OCI-LY3 (cell line): ENCODE results near the gene BTBD9.

ENCODE experiments used
- H2AFZ ChIP-seq: fragments of 200-600, 300-600 bp; shearing (Covaris generic); 2 replicates; pipeline ENCODE4 v1.6.0; 2014; ENCODE audit warnings: antibody characterized with exemption, low read depth, low read length
- H3K27ac ChIP-seq: fragments of 200-600, 300-600 bp; sonication (generic); 2 replicates; pipeline ENCODE4 v1.5.1; 2014; ENCODE audit warnings: mild to moderate bottlenecking, low read length, moderate library complexity, mixed read lengths
- H3K27me3 ChIP-seq: fragments of 200-600, 300-600 bp; sonication (generic); 2 replicates; pipeline ENCODE4 v1.6.1; 2014; ENCODE audit warnings: low read depth, low read length, mixed read lengths
- H3K36me3 ChIP-seq: fragments of 200-600, 300-600 bp; sonication (generic); replicated peaks from 2 replicates; pipeline ENCODE3; 2014; ENCODE audit warnings: low read depth, low read length, mixed read lengths
- H3K4me1 ChIP-seq: fragments of 300-600, 200-600 bp; sonication (generic); 2 replicates; pipeline ENCODE4 v1.6.1; 2014; ENCODE audit warnings: low read length, mixed read lengths
- H3K4me2 ChIP-seq: fragments of 200-600, 300-600 bp; sonication (generic); 2 replicates; pipeline ENCODE4 v1.6.1; 2014; ENCODE audit warnings: low read length, mixed read lengths
- H3K4me3 ChIP-seq: fragments of 300-600, 200-600 bp; sonication (generic); 2 replicates; pipeline ENCODE4 v1.5.1; 2014; ENCODE audit warnings: antibody characterized with exemption, mild to moderate bottlenecking, low read length, moderate library complexity
- H3K79me2 ChIP-seq: fragments of 300-600, 200-600 bp; shearing (Covaris generic); 2 replicates; pipeline ENCODE4 v1.6.1; 2014; ENCODE audit warnings: mild to moderate bottlenecking, low read length, mixed read lengths
- H3K9ac ChIP-seq: fragments of 300-600, 200-600 bp; shearing (Covaris generic); 2 replicates; pipeline ENCODE4 v1.6.0; 2014; ENCODE audit warnings: mild to moderate bottlenecking, low read length, moderate library complexity
- H3K9me3 ChIP-seq: fragments of 200-600, 300-600 bp; shearing (Covaris generic); 2 replicates; pipeline ENCODE4 v1.6.1; 2014; ENCODE audit warnings: low read length, mixed read lengths; ENCODE audit not compliant: insufficient read depth
- H4K20me1 ChIP-seq: fragments of 200-600, 300-600 bp; sonication (generic); 2 replicates; pipeline ENCODE4 v1.6.1; 2016; ENCODE audit warnings: low read length, mixed read lengths; ENCODE audit not compliant: insufficient read depth
- CTCF ChIP-seq: fragments of 200-600, 300-600 bp; sonication (generic); IDR thresholded peaks from 2 replicates; pipeline ENCODE4 v1.5.1; 2014; ENCODE audit warnings: antibody characterized with exemption, low read length, low read depth
- EZH2phosphoT487 ChIP-seq: fragments of 200-600 bp; shearing (Covaris generic); IDR thresholded peaks from 2 replicates; pipeline ENCODE4 v1.6.1; 2018; ENCODE audit warnings: antibody characterized with exemption, mixed run types, low read depth

BTBD9 gene

GRCh38 chr6:38375937-38376336, 263.8 kb downstream of the BTBD9 start:
- Histone ChIP-seq H3K4me1 (no peaks in the 10 kb centered on the region), H3K4me3 (no peak overlapping the region), H4K20me1 (no peaks in the 10 kb centered on the region), H3K4me2 (no peak overlapping the region), H3K36me3 (no peaks in the 10 kb centered on the region), H3K9ac (no peak overlapping the region), H3K27ac (no peak overlapping the region), H3K27me3 (no peaks in the 10 kb centered on the region), H3K79me2 (no peaks in the 10 kb centered on the region), H3K9me3 (no peaks in the 10 kb centered on the region), H2AFZ (no peak overlapping the region)
- no peak for TF ChIP-seq CTCF
- no peak for TF ChIP-seq EZH2phosphoT487

GRCh38 chr6:38375341-38375740, 264.4 kb downstream of the BTBD9 start:
- H3K4me3 ChIP-seq: no peak overlapping the region
- no peaks in the 10 kb centered on the region for H3K27me3 ChIP-seq
- H4K20me1 ChIP-seq: no peaks in the 10 kb centered on the region
- no peak overlapping the region for H2AFZ ChIP-seq
- no peak for TF ChIP-seq EZH2phosphoT487
- TF ChIP-seq CTCF: no peak
- no peaks in the 10 kb centered on the region for H3K9me3 ChIP-seq
- no peaks in the 10 kb centered on the region for H3K36me3 ChIP-seq
- H3K4me2 ChIP-seq: no peak overlapping the region
- no peaks in the 10 kb centered on the region for H3K4me1 ChIP-seq
- no peaks in the 10 kb centered on the region for H3K79me2 ChIP-seq
- H3K9ac ChIP-seq: no peak overlapping the region
- H3K27ac ChIP-seq: no peak overlapping the region

GRCh38 chr6:38371881-38372280, 267.8 kb downstream of the BTBD9 start:
- H3K27me3 ChIP-seq: no peaks in the 10 kb centered on the region
- no peaks in the 10 kb centered on the region for H3K36me3 ChIP-seq
- H3K27ac ChIP-seq: no peak overlapping the region
- no peaks in the 10 kb centered on the region for H3K79me2 ChIP-seq
- H3K9ac ChIP-seq: no peak overlapping the region
- TF ChIP-seq EZH2phosphoT487 (no peak), CTCF (no peak)
- peaks cover 12% of the 10 kb centered on the region for H3K4me1 ChIP-seq
- no peak overlapping the region for H3K4me3 ChIP-seq
- H2AFZ ChIP-seq: no peak overlapping the region
- no peaks in the 10 kb centered on the region for H4K20me1 ChIP-seq
- H3K9me3 ChIP-seq: no peaks in the 10 kb centered on the region
- H3K4me2 ChIP-seq: no peak overlapping the region

GRCh38 chr6:38370653-38371601, 268.8 kb downstream of the BTBD9 start:
- H3K36me3 ChIP-seq: no peaks in the 10 kb centered on the region
- H3K4me1 ChIP-seq: peaks cover 21% of the 10 kb centered on the region
- no peaks in the 10 kb centered on the region for H4K20me1 ChIP-seq
- no peaks in the 10 kb centered on the region for H3K27me3 ChIP-seq
- no peaks in the 10 kb centered on the region for H3K9me3 ChIP-seq
- no peak overlapping the region for H3K4me3 ChIP-seq
- TF ChIP-seq EZH2phosphoT487 (no peak), CTCF (no peak)
- H2AFZ ChIP-seq: no peak overlapping the region
- H3K27ac ChIP-seq: no peak overlapping the region
- no peak overlapping the region for H3K9ac ChIP-seq
- H3K79me2 ChIP-seq: no peaks in the 10 kb centered on the region
- H3K4me2 ChIP-seq: no peak overlapping the region
